GM23338 (cell line): ENCODE measurements around the gene SFSWAP. TPM values are rescaled to one million over a fixed set of nuclear protein-coding genes. Genes with fewer than 3 reads are reported as not detected.

Experiments
- ATAC-seq: fragments of 200-7000 bp; cut with Tn5 transposase; 3 replicates; pipeline ENCODE4 v1.9.1; 2020
- DNase-seq: peaks from one replicate; pipeline ENCODE4 v3.0.0-alpha.2; 2015; ENCODE audit warnings: low spot score
- H2AFZ ChIP-seq: fragments of 200-600 bp; sonication (generic); 2 replicates; pipeline ENCODE4 v1.8.0; 2016; ENCODE audit warnings: antibody characterized with exemption, mild to moderate bottlenecking, moderate library complexity
- H3F3A ChIP-seq: fragments of 200-600 bp; sonication (generic); replicated peaks from 2 replicates; pipeline ENCODE4 v1.8.0; 2017; ENCODE audit warnings: antibody characterized with exemption, mixed run types, low read depth
- H3K27ac ChIP-seq: fragments of 200-600 bp; sonication (generic); 2 replicates; pipeline ENCODE4 v1.6.1; 2016; ENCODE audit warnings: low read depth
- H3K27me3 ChIP-seq: fragments of 200-600 bp; sonication (generic); 2 replicates; pipeline ENCODE4 v1.8.0; 2016; ENCODE audit warnings: mild to moderate bottlenecking, mixed run types, moderate library complexity; ENCODE audit not compliant: insufficient read depth
- H3K36me3 ChIP-seq: fragments of 200-600 bp; sonication (generic); 2 replicates; pipeline ENCODE4 v1.8.0; 2016; ENCODE audit warnings: mild to moderate bottlenecking; ENCODE audit not compliant: insufficient read depth
- H3K4me1 ChIP-seq: fragments of 200-600 bp; sonication (generic); 2 replicates; pipeline ENCODE4 v1.8.0; 2016; ENCODE audit warnings: mild to moderate bottlenecking, moderate library complexity; ENCODE audit not compliant: insufficient read depth
- H3K4me2 ChIP-seq: fragments of 200-600 bp; sonication (generic); 2 replicates; pipeline ENCODE4 v1.7.1; 2017; ENCODE audit warnings: mixed run types
- H3K4me3 ChIP-seq: fragments of 200-600 bp; sonication (generic); 2 replicates; pipeline ENCODE4 v1.6.1; 2016; ENCODE audit warnings: mixed run types
- H3K79me2 ChIP-seq: fragments of 200-600 bp; sonication (generic); replicated peaks from 2 replicates; pipeline ENCODE4 v1.8.0; 2017; ENCODE audit warnings: mild to moderate bottlenecking; ENCODE audit not compliant: insufficient read depth
- H3K9me2 ChIP-seq: fragments of 200-600 bp; sonication (generic); 2 replicates; pipeline ENCODE4 v1.8.0; 2017; ENCODE audit not compliant: insufficient read depth
- H4K20me1 ChIP-seq: fragments of 200-600 bp; sonication (generic); replicated peaks from 2 replicates; pipeline ENCODE4 v1.8.0; 2017; ENCODE audit warnings: mild to moderate bottlenecking; ENCODE audit not compliant: insufficient read depth
- H3K27ac Mint-ChIP-seq: 2 replicates; pipeline ENCODE4 v1.8.0; 2020; ENCODE audit warnings: inconsistent platforms, mild to moderate bottlenecking, moderate library complexity, mixed read lengths
- H3K27me3 Mint-ChIP-seq: 3 replicates; pipeline ENCODE4 v1.8.0; 2022; ENCODE audit warnings: low read depth, mild to moderate bottlenecking, moderate library complexity, mixed read lengths, inconsistent platforms; ENCODE audit not compliant: insufficient read depth, poor library complexity
- H3K36me3 Mint-ChIP-seq: 3 replicates; pipeline ENCODE4 v1.8.0; 2021; ENCODE audit warnings: low read depth, mild to moderate bottlenecking, inconsistent platforms, moderate library complexity, mixed read lengths
- H3K4me1 Mint-ChIP-seq: 3 replicates; pipeline ENCODE4 v1.8.0; 2020; ENCODE audit warnings: mild to moderate bottlenecking, inconsistent platforms, mixed read lengths
- H3K4me3 Mint-ChIP-seq: 3 replicates; pipeline ENCODE4 v1.8.0; 2021; ENCODE audit warnings: moderate library complexity, mild to moderate bottlenecking, inconsistent platforms, mixed read lengths
- H3K9me3 Mint-ChIP-seq: 3 replicates; pipeline ENCODE4 v1.8.0; 2020; ENCODE audit warnings: moderate library complexity, mild to moderate bottlenecking, inconsistent platforms, mixed read lengths
- CREB1 ChIP-seq: fragments of 250-450 bp; sonication (Bioruptor Pico); IDR thresholded peaks from 2 replicates; pipeline ENCODE4 v1.5.0; 2020; ENCODE audit warnings: low read depth, mild to moderate bottlenecking, moderate library complexity
- CTCF ChIP-seq, 2 experiments: fragments of 200-600 bp in 1 of 2; sonication (generic) in 1 of 2; conservative IDR thresholded peaks; 2 replicates each; pipeline versions ENCODE4 v1.5.1 to v1.6.1; 2016 to 2017; ENCODE audit warnings: antibody characterized with exemption in 2 of 2, low read depth in 2 of 2, mild to moderate bottlenecking in 2 of 2, moderate library complexity in 1 of 2
- ETS1 ChIP-seq: IDR thresholded peaks from 2 replicates; pipeline ENCODE4 v1.6.1; 2016; ENCODE audit warnings: antibody characterized with exemption
- EZH2 ChIP-seq: fragments of 200-600 bp; sonication (generic); IDR thresholded peaks from one replicate; pipeline ENCODE4 v1.8.0; 2017; ENCODE audit warnings: antibody characterized with exemption, mild to moderate bottlenecking, low read depth; ENCODE audit not compliant: unreplicated experiment
- EZH2phosphoT487 ChIP-seq: fragments of 200-600 bp; sonication (generic); IDR thresholded peaks from one replicate; pipeline ENCODE4 v1.8.1; 2018; ENCODE audit warnings: antibody characterized with exemption; ENCODE audit not compliant: unreplicated experiment
- JUNB ChIP-seq: IDR thresholded peaks from one replicate; pipeline ENCODE4 v1.6.1; 2016; ENCODE audit warnings: antibody characterized with exemption; ENCODE audit not compliant: unreplicated experiment
- NANOG ChIP-seq: IDR thresholded peaks from 2 replicates; pipeline ENCODE4 v1.6.1; 2016; ENCODE audit warnings: antibody characterized with exemption, borderline replicate concordance
- POLR2AphosphoS5 ChIP-seq: IDR thresholded peaks from 2 replicates; pipeline ENCODE4 v1.6.1; 2016; ENCODE audit warnings: antibody characterized with exemption, low read depth
- REST ChIP-seq: IDR thresholded peaks from one replicate; pipeline ENCODE4 v1.6.1; 2018; ENCODE audit warnings: antibody characterized with exemption; ENCODE audit not compliant: unreplicated experiment
- STAT1 ChIP-seq: IDR thresholded peaks from one replicate; pipeline ENCODE4 v1.6.1; 2016; ENCODE audit warnings: antibody characterized with exemption; ENCODE audit not compliant: unreplicated experiment
- ZNF114 ChIP-seq: fragments of 250-450 bp; sonication (Bioruptor Pico); IDR thresholded peaks from 2 replicates; pipeline ENCODE4 v1.5.0; 2020; ENCODE audit warnings: mild to moderate bottlenecking, moderate library complexity
- ZNF331 ChIP-seq: fragments of 250-450 bp; sonication (Bioruptor Pico); IDR thresholded peaks from 2 replicates; pipeline ENCODE4 v1.5.0; 2020; ENCODE audit warnings: low read depth, mild to moderate bottlenecking, moderate library complexity
- polyA plus RNA-seq: library from polyadenylated mRNA; unstranded; fragments of >200 nt; fragmentation: Nextera tagmentation; extraction: Ambion mirVana; gene quantifications from 2 replicates; pipeline ENCODE4 v1.2.1, GENCODE V29; 2016
- total RNA-seq: library from RNA; depleted of rRNA; stranded (reverse); fragments of >200 nt; shearing (Covaris generic); gene quantifications from 2 replicates; pipeline ENCODE4 v1.2.3, GENCODE V29; 2014
- TF ChIP-seq, protein P1 (sequence below): fragments of 250-450 bp; sonication (Bioruptor Pico); IDR thresholded peaks from 2 replicates; pipeline ENCODE4 v1.5.0; 2020; ENCODE audit warnings: mild to moderate bottlenecking, moderate library complexity

SFSWAP gene
- total and polyA plus RNA-seq, 2 experiments from 2014 or later, result 41.0 to 49.8 TPM

DNA sequence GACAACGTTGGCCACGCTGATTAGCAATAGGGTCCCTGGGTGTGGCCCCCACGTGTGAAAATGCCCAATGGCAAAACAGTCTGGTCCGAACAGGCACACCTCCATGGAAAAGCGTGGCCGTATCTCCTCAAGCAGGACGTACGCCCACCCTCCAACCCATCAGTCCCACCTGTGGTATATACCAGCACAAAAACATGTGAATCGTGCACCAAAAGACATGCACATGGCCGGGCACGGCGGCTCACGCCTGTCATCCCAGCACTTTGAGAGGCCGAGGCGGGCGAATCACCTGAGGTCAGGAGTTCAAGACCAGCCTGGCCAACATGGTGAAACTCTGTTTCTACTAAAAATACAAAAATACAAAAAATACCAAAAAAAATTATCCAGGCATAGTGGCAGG, 14.9 kb upstream of the SFSWAP start:
- TF ChIP-seq ZNF331 (no peak), STAT1 (no peak), JUNB (no peak), CREB1 (CRISPR knock-in tag) (no peak), EZH2 (no peak), ETS1 (no peak), EZH2phosphoT487 (no peak), CTCF (conservative IDR thresholded peaks at IDR 0.05; ENCODE audit: low read depth in 2 of 2) (no peak), ZNF114 (no peak), POLR2AphosphoS5 (no peak), REST (no peak), NANOG (no peak)
- TF ChIP-seq, protein P1, sequence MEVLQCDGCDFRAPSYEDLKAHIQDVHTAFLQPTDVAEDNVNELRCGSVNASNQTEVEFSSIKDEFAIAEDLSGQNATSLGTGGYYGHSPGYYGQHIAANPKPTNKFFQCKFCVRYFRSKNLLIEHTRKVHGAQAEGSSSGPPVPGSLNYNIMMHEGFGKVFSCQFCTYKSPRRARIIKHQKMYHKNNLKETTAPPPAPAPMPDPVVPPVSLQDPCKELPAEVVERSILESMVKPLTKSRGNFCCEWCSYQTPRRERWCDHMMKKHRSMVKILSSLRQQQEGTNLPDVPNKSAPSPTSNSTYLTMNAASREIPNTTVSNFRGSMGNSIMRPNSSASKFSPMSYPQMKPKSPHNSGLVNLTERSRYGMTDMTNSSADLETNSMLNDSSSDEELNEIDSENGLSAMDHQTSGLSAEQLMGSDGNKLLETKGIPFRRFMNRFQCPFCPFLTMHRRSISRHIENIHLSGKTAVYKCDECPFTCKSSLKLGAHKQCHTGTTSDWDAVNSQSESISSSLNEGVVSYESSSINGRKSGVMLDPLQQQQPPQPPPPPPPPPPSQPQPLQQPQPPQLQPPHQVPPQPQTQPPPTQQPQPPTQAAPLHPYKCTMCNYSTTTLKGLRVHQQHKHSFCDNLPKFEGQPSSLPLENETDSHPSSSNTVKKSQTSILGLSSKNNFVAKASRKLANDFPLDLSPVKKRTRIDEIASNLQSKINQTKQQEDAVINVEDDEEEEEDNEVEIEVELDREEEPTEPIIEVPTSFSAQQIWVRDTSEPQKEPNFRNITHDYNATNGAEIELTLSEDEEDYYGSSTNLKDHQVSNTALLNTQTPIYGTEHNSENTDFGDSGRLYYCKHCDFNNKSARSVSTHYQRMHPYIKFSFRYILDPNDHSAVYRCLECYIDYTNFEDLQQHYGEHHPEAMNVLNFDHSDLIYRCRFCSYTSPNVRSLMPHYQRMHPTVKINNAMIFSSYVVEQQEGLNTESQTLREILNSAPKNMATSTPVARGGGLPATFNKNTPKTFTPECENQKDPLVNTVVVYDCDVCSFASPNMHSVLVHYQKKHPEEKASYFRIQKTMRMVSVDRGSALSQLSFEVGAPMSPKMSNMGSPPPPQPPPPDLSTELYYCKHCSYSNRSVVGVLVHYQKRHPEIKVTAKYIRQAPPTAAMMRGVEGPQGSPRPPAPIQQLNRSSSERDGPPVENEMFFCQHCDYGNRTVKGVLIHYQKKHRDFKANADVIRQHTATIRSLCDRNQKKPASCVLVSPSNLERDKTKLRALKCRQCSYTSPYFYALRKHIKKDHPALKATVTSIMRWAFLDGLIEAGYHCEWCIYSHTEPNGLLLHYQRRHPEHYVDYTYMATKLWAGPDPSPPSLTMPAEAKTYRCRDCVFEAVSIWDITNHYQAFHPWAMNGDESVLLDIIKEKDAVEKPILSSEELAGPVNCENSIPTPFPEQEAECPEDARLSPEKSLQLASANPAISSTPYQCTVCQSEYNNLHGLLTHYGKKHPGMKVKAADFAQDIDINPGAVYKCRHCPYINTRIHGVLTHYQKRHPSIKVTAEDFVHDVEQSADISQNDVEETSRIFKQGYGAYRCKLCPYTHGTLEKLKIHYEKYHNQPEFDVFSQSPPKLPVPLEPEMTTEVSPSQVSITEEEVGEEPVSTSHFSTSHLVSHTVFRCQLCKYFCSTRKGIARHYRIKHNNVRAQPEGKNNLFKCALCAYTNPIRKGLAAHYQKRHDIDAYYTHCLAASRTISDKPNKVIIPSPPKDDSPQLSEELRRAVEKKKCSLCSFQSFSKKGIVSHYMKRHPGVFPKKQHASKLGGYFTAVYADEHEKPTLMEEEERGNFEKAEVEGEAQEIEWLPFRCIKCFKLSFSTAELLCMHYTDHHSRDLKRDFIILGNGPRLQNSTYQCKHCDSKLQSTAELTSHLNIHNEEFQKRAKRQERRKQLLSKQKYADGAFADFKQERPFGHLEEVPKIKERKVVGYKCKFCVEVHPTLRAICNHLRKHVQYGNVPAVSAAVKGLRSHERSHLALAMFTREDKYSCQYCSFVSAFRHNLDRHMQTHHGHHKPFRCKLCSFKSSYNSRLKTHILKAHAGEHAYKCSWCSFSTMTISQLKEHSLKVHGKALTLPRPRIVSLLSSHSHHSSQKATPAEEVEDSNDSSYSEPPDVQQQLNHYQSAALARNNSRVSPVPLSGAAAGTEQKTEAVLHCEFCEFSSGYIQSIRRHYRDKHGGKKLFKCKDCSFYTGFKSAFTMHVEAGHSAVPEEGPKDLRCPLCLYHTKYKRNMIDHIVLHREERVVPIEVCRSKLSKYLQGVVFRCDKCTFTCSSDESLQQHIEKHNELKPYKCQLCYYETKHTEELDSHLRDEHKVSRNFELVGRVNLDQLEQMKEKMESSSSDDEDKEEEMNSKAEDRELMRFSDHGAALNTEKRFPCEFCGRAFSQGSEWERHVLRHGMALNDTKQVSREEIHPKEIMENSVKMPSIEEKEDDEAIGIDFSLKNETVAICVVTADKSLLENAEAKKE (CRISPR knock-in tag), result no peak
- H3K4me3 Mint-ChIP-seq, result no peak overlapping the region

More for the DNA sequence above, 14.9 kb upstream of the SFSWAP start:
- Histone ChIP-seq H3F3A (no peaks in the 10 kb centered on the region), H3K4me1 (no peaks in the 10 kb centered on the region), H2AFZ (no peak overlapping the region), H4K20me1 (no peaks in the 10 kb centered on the region), H3K27ac (no peak overlapping the region), H3K4me2 (no peak overlapping the region), H3K79me2 (no peaks in the 10 kb centered on the region), H3K27me3 (no peaks in the 10 kb centered on the region), H3K36me3 (no peaks in the 10 kb centered on the region), H3K4me3 (no peak overlapping the region), H3K9me2 (0 out of 2 replicates have a peak, but pooled peaks cover 4% of the 10 kb centered on the region)
- Mint-ChIP-seq H3K36me3 (no peaks in the 10 kb centered on the region; the same call in 2 of the 3 replicates), H3K27me3 (peaks cover 10% of the 10 kb centered on the region), H3K27ac (no peak overlapping the region), H3K9me3 (peaks cover 3% of the 10 kb centered on the region; the same call in 2 of the 3 replicates), H3K4me1 (no peaks in the 10 kb centered on the region)
- DNase-seq (no peak), ATAC-seq (no peak)
